ENCODE data around the gene HIC1. TPM values are rescaled to one million over a fixed set of nuclear protein-coding genes. Genes with fewer than 3 reads are reported as not detected.

Gene HIC1
- total RNA-seq, 1 donor from 2014 or later = 85.0 TPM

GRCh38 chr17:2023692-2024571, 31.0 kb upstream of the HIC1 start:
- DNase-seq (ENCODE audit: low spot score) (peak; percentile 81), ATAC-seq (peak; percentile 77)
- intact Hi-C loops (cut with DNase I) = loop anchor here (10.0 kb wide), 1 partner anchor 119 kb away; no protein-coding TSS in a partner anchor

- intact Hi-C loops (cut with DNase I) = loop anchor here (10.0 kb wide), 1 partner anchor 120 kb away; no protein-coding TSS in a partner anchor
- ATAC-seq (no peak), DNase-seq (ENCODE audit: low spot score) (no peak)
Observed at GRCh38 chr17:2024572-2025219, 30.2 kb upstream of the HIC1 start.

- DNase-seq (ENCODE audit: low spot score) (peak; percentile 84), ATAC-seq (peak; percentile 34)
- intact Hi-C loops (cut with DNase I) = loop anchor here (10.0 kb wide), 1 partner anchor 120 kb away; no protein-coding TSS in a partner anchor
Observed at GRCh38 chr17:2025220-2025621, 29.7 kb upstream of the HIC1 start, which contains the start of gene RTN4RL1. RTN4RL1 (minus strand) TSS chr17:2025334; CDS start chr17:2024865, 469 bp downstream.

- intact Hi-C loops (cut with DNase I) = loop anchor here (10.0 kb wide), 1 partner anchor 121 kb away; no protein-coding TSS in a partner anchor
- ATAC-seq = peak; percentile 43
- DNase-seq (ENCODE audit: low spot score) = peak; percentile 87
Observed at GRCh38 chr17:2025622-2026309, 29.1 kb upstream of the HIC1 start.

GRCh38 chr17:2027528-2028233, 27.2 kb upstream of the HIC1 start:
- DNase-seq (ENCODE audit: low spot score) = no peak
- intact Hi-C loops (cut with DNase I) = loop anchor here (10.0 kb wide), 1 partner anchor 123 kb away; no protein-coding TSS in a partner anchor

GRCh38 chr17:2028234-2028614, 26.7 kb upstream of the HIC1 start:
- intact Hi-C loops (cut with DNase I) = loop anchor here (10.0 kb wide), 1 partner anchor 123 kb away; no protein-coding TSS in a partner anchor
- no peak for ATAC-seq
- no peak for DNase-seq (ENCODE audit: low spot score)

More at GRCh38 chr17:2027528-2028233, 27.2 kb upstream of the HIC1 start:
- ATAC-seq = no peak

- no peak for ATAC-seq
- intact Hi-C loops (cut with DNase I) = loop anchor here (10.0 kb wide), 1 partner anchor 124 kb away; no protein-coding TSS in a partner anchor
- DNase-seq (ENCODE audit: low spot score) = no peak
Observed at GRCh38 chr17:2028737-2029136, 26.2 kb upstream of the HIC1 start.

- DNase-seq (ENCODE audit: low spot score) (peak; percentile 95), ATAC-seq (peak; percentile 93)
- intact Hi-C loops (cut with DNase I) = loop anchor here (10.0 kb wide), 1 partner anchor 125 kb away; no protein-coding TSS in a partner anchor
Observed at GRCh38 chr17:2029911-2030778, 24.8 kb upstream of the HIC1 start, which contains the start of gene DPH1. DPH1 (plus strand) TSS chr17:2030153; CDS start chr17:2030170, 17 bp downstream.

- no peak for ATAC-seq
- DNase-seq (ENCODE audit: low spot score) = no peak
- intact Hi-C loops (cut with DNase I) = no loop called here
Observed at GRCh38 chr17:2030779-2031163, 24.1 kb upstream of the HIC1 start.

- no peak for DNase-seq (ENCODE audit: low spot score)
- intact Hi-C loops (cut with DNase I) = no loop called here
- no peak for ATAC-seq
Observed at GRCh38 chr17:2033153-2033552, 21.8 kb upstream of the HIC1 start.

GRCh38 chr17:2034157-2034556, 20.7 kb upstream of the HIC1 start:
- ATAC-seq (no peak), DNase-seq (ENCODE audit: low spot score) (no peak)
- intact Hi-C loops (cut with DNase I) = no loop called here

GRCh38 chr17:2034806-2035540, 19.9 kb upstream of the HIC1 start:
- ATAC-seq (no peak), DNase-seq (ENCODE audit: low spot score) (no peak)
- intact Hi-C loops (cut with DNase I) = no loop called here

- ATAC-seq (no peak), DNase-seq (ENCODE audit: low spot score) (no peak)
- intact Hi-C loops (cut with DNase I) = no loop called here
Observed at GRCh38 chr17:2035541-2036488, 19.1 kb upstream of the HIC1 start.

- intact Hi-C loops (cut with DNase I) = no loop called here
- ATAC-seq = no peak
- DNase-seq (ENCODE audit: low spot score) = no peak
Observed at GRCh38 chr17:2037155-2037554, 17.7 kb upstream of the HIC1 start.

GRCh38 chr17:2040219-2040827, 14.6 kb upstream of the HIC1 start:
- intact Hi-C loops (cut with DNase I) = loop anchor here (10.0 kb wide), 1 partner anchor 126 kb away; no protein-coding TSS in a partner anchor
- DNase-seq (ENCODE audit: low spot score) (no peak), ATAC-seq (no peak)
